HG03139 (cell line): ENCODE results near the gene AGBL5.

Experiments used
- ATAC-seq: cut with Tn5 transposase; IDR thresholded peaks from one replicate; pipeline ENCODE4 v1.9.1; 2021; ENCODE audit not compliant: unreplicated experiment

The AGBL5 gene

DNA sequence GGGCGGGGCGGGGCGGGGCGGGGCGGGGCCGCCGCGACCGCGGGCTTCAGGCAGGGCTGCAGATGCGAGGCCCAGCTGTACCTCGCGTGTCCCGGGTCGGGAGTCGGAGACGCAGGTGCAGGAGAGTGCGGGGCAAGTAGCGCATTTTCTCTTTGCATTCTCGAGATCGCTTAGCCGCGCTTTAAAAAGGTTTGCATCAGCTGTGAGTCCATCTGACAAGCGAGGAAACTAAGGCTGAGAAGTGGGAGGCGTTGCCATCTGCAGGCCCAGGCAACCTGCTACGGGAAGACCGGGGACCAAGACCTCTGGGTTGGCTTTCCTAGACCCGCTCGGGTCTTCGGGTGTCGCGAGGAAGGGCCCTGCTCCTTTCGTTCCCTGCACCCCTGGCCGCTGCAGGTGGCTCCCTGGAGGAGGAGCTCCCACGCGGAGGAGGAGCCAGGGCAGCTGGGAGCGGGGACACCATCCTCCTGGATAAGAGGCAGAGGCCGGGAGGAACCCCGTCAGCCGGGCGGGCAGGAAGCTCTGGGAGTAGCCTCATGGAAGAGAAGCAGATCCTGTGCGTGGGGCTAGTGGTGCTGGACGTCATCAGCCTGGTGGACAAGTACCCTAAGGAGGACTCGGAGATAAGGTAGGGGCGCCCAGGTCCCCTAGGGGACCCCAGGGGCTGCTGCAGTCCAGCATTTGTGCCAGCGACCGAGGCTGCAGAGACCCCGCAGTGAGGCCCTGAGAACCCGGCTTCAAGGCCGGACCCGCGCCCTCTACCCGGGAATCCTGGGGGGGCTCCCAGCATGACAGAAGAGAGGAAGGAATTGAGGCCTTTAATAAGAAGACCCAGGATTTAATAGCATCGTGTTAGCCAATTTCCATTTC is 35.5 kb downstream of the AGBL5 start, which contains the start of gene KHK:
Gene KHK (plus strand): TSS at position 49 of the 870 bp plus-strand sequence. CDS start 488 bp downstream, at position 537.
- no peak for ATAC-seq

GRCh38 chr2:27087823-27088410 is 36.4 kb downstream of the AGBL5 start:
- ATAC-seq: no peak

GRCh38 chr2:27088634-27089033 is 37.2 kb downstream of the AGBL5 start:
- ATAC-seq: no peak

- no peak for ATAC-seq
These were observed 37.9 kb downstream of the AGBL5 start for GRCh38 chr2:27089111-27089954.

DNA sequence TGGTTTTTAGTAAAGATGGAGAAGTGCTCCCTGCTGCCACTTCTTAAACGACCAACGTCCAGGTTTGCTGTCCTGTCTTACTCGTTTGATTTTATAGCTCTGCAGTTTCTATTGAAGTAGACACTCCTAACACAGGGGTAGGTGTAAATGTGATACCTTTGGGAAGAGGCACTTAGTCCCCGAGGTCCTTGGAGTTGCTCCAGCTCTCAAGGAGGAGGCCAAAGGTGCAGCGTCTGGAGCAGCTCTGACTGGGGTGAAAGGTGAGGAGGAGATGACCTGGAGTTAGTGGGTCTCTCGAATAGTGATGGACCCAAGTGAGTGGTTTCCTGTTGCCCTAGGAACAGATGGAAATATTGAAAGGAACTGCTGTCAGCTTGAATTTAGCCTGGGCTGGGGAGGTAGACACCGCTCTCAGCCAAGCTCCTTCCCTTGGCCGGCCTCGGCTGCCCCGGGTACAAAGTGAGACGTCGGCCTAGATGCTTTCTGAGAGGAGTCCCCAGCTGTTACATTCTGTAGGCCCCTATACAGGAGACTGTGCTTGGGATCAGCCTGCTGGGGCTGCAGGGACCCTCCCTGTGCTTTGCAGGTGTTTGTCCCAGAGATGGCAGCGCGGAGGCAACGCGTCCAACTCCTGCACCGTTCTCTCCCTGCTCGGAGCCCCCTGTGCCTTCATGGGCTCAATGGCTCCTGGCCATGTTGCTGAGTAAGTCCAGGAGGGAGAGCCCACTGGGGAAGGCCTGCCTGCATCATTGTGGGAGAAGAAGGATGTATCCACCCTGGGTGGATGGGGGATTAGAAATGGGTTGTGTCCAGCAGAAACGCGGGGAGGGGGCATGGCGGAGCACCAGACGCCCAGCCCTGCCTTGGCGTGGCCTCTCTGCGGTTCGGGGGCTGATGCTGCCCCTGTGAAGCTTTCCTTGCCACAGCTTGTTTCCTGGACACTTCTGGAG is 40.6 kb downstream of the AGBL5 start:
- no peak for ATAC-seq

DNA sequence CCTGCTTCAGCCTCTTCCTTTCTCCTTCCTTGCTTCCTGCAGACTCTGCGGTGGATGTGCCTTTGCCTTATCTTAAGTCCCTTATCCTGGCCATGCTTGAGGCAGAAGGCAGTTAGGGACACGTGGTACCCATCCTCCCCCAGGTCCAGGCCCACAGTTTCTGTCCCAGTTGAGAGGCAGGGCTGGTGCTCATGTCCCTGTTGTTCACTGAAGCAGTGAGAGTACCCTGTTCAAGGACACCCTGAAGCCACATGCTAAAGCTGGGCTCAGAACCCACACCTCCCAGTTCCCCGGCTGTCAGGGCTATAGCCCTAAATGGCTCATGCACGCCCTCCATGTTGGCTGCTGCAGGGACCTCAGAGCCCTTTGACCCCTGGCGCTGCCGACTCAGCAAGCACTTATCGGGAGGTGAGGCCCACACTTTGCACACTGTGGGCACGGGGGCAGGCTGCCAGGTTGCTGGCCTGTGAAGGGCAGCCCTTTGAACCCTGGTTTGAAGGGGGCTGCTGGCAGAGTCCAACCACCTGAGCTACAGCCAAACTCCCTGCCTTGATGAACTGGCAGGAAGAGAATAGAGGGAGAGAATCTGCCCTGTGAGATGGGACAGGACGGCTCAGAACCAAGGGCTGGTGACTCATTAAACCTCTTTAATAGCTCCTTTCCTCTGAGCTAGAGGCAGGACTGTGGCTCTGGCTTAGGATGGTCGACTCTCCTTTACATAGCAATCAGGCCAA is 41.4 kb downstream of the AGBL5 start:
- no peak for ATAC-seq

DNA sequence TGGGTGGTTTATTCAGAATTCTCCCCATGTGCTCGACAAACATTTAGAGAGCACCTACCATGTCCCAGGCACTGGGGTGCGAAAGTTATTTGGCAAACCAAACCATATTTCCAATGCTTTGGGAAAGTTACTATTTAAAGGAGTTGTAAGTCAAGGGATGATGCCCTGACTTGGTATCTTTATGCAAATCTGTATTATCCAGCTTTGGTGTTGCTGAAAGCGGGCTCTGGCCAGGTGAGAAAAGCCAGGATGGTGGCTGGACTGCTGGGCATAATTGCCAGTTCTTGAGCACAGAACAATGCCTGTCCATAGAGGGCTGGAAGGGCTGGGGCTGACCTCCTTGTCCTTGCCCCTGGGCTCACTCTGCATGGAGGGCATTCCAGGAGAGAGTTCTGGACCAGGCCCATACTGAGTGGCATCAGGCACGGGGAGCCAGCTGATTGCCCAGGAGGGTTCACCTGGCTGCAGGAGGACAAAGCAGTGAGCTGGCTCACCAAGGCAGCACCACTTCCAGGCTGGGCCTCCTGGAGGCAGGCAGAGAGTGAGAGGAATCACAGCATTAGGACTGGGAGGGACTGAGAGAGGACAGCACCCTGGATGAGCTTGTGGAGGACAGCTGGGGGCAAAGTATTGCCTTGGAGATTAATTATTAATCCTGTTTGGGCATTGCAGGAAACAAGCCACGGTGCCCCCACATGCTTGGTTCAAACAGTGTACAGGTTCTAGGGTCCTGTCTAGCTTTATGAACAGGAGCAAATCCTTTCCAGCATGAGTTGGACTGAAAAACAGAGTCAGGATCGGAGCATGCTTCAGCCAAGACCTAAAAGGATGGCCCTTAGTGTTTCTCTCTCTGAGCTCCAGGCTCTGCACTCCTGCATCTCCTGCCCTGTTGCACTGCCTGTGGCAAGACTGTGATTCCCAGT is 42.2 kb downstream of the AGBL5 start:
- no peak for ATAC-seq

DNA sequence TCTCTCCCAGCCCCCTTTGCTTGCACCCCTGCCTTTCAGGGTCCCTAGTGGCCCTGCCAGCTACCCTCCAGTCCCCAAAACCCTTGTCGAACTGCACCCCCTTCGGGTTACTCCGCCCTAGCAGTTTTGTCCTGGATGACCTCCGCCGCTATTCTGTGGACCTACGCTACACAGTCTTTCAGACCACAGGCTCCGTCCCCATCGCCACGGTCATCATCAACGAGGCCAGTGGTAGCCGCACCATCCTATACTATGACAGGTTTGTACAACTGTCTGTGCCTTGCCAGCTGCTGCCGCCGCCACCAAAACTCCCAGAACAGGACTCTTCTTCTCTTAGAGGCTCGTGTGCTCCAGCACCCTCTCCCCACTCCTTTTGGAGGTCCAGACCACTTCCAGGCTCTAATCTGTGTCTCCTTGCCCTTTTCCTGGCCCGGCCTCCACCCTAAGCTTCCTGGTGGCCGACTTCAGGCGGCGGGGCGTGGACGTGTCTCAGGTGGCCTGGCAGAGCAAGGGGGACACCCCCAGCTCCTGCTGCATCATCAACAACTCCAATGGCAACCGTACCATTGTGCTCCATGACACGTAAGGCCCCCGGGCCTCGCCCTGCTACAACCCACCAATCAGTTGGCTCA is 43.0 kb downstream of the AGBL5 start:
- no peak for ATAC-seq

- ATAC-seq: no peak
These were observed 43.9 kb downstream of the AGBL5 start for GRCh38 chr2:27095427-27095744.

- no peak for ATAC-seq
These were observed 44.5 kb downstream of the AGBL5 start for GRCh38 chr2:27095745-27096651.

GRCh38 chr2:27096748-27097297 is 45.4 kb downstream of the AGBL5 start:
- ATAC-seq: no peak

GRCh38 chr2:27097341-27097740 is 45.9 kb downstream of the AGBL5 start:
- ATAC-seq: no peak

- no peak for ATAC-seq
These were observed 48.0 kb downstream of the AGBL5 start for GRCh38 chr2:27099334-27099955.

GRCh38 chr2:27100036-27100435 is 48.6 kb downstream of the AGBL5 start:
- no peak for ATAC-seq

GRCh38 chr2:27102329-27102728 is 50.9 kb downstream of the AGBL5 start:
- ATAC-seq: no peak

- ATAC-seq: no peak
These were observed 54.5 kb downstream of the AGBL5 start for GRCh38 chr2:27105981-27106380.

GRCh38 chr2:27108221-27108620 is 56.8 kb downstream of the AGBL5 start:
- no peak for ATAC-seq
